ENCODE measurements around the gene UBE2Z.

GRCh38 chr17:48890086-48890485 lies 18.1 kb upstream of the UBE2Z start:
- no peak for TF ChIP-seq CTCF (optimal IDR thresholded peaks at IDR 0.05 in 1 of 3, IDR thresholded peaks at IDR 0.05 in 1 of 3, conservative IDR thresholded peaks at IDR 0.05 in 1 of 3; ENCODE audit: extremely low read depth in 1 of 3, insufficient read depth in 2 of 3, low read length in 3 of 3)
- no peak for TF ChIP-seq EZH2 (IDR thresholded peaks at IDR 0.05; ENCODE audit: low read length)
